IPS-15b (cell line): Measurements from ENCODE around the gene FLT3.
"Not testable (repeated sequence)": the region's sequence is repeated elsewhere in the genome, so short reads cannot be mapped to it uniquely, and the experiment has no call there.

ENCODE experiments used
- H3K27me3 ChIP-seq: one replicate; pipeline ENCODE4 v1.6.1; 2013; ENCODE audit warnings: low read length; ENCODE audit not compliant: control insufficient read depth, insufficient read depth
- H3K36me3 ChIP-seq: one replicate; pipeline ENCODE4 v1.6.1; 2013; ENCODE audit warnings: low read length; ENCODE audit not compliant: control insufficient read depth, insufficient read depth
- H3K4me1 ChIP-seq: one replicate; pipeline ENCODE4 v1.6.1; 2013; ENCODE audit warnings: mild to moderate bottlenecking, low read length; ENCODE audit not compliant: control insufficient read depth, insufficient read depth
- H3K4me3 ChIP-seq: one replicate; pipeline ENCODE4 v1.5.1; 2013; ENCODE audit warnings: low read depth, low read length
- H3K9ac ChIP-seq: one replicate; pipeline ENCODE4 v1.6.1; 2013; ENCODE audit warnings: low read depth, mild to moderate bottlenecking, low read length
- H3K9me3 ChIP-seq: one replicate; pipeline ENCODE4 v1.6.1; 2013; ENCODE audit warnings: mild to moderate bottlenecking, low read length; ENCODE audit not compliant: control insufficient read depth, insufficient read depth

The FLT3 gene

GRCh38 chr13:28100150-28101121, at the start of gene FLT3:
Gene FLT3 (minus strand): TSS chr13:28100576. CDS start chr13:28100510, 66 bp downstream.
- Histone ChIP-seq H3K9me3 (no peaks in the 10 kb centered on the region), H3K27me3 (peaks cover 35% of the 10 kb centered on the region), H3K4me3 (peak within 1 kb of the TSS; percentile 59), H3K4me1 (no peaks in the 10 kb centered on the region), H3K9ac (peak within 1 kb of the TSS; percentile 57), H3K36me3 (no peaks in the 10 kb centered on the region)

GRCh38 chr13:28147495-28147894, 47.1 kb upstream of the FLT3 start:
- Histone ChIP-seq H3K4me1 (peaks cover 8% of the 10 kb centered on the region), H3K36me3 (no peaks in the 10 kb centered on the region), H3K9me3 (no peaks in the 10 kb centered on the region), H3K27me3 (no peaks in the 10 kb centered on the region), H3K9ac (no peak overlapping the region), H3K4me3 (no peak overlapping the region)

- Histone ChIP-seq H3K9ac (no peak overlapping the region), H3K36me3 (no peaks in the 10 kb centered on the region), H3K4me1 (peaks cover 15% of the 10 kb centered on the region), H3K9me3 (no peaks in the 10 kb centered on the region), H3K27me3 (no peaks in the 10 kb centered on the region), H3K4me3 (no peak overlapping the region)
Observed at GRCh38 chr13:28145049-28145448, 44.7 kb upstream of the FLT3 start.

- not testable (repeated sequence) for H3K27me3 ChIP-seq, H3K36me3 ChIP-seq, H3K9me3 ChIP-seq
- Histone ChIP-seq H3K4me1 (peaks cover 14% of the 10 kb centered on the region), H3K4me3 (peak overlapping the region; percentile 20), H3K9ac (peak overlapping the region; percentile 18)
Observed at GRCh38 chr13:28141542-28141941, 41.2 kb upstream of the FLT3 start.

- H3K4me1 ChIP-seq, result peaks cover 14% of the 10 kb centered on the region
- H3K9me3 ChIP-seq, result no peaks in the 10 kb centered on the region
- H3K27me3 ChIP-seq, result no peaks in the 10 kb centered on the region
- no peak overlapping the region for H3K9ac ChIP-seq
- H3K36me3 ChIP-seq, result no peaks in the 10 kb centered on the region
- H3K4me3 ChIP-seq, result peak overlapping the region; percentile 83
Observed at GRCh38 chr13:28140433-28141125, 40.2 kb upstream of the FLT3 start.

GRCh38 chr13:28138756-28139470, 38.5 kb upstream of the FLT3 start:
- H3K27me3 ChIP-seq, result no peaks in the 10 kb centered on the region

GRCh38 chr13:28138012-28138755, 37.8 kb upstream of the FLT3 start, which contains the start of gene PAN3:
Gene PAN3 (plus strand): TSS chr13:28138545. CDS start chr13:28138658, 113 bp downstream.
- Histone ChIP-seq H3K4me1 (peaks cover 14% of the 10 kb centered on the region), H3K9me3 (no peaks in the 10 kb centered on the region), H3K9ac (peak within 1 kb of the TSS; percentile 90), H3K27me3 (no peaks in the 10 kb centered on the region), H3K36me3 (no peaks in the 10 kb centered on the region), H3K4me3 (peak within 1 kb of the TSS; percentile 83)

More at GRCh38 chr13:28138756-28139470, 38.5 kb upstream of the FLT3 start:
- peak overlapping the region; percentile 68 for H3K9ac ChIP-seq
- peaks cover 14% of the 10 kb centered on the region for H3K4me1 ChIP-seq
- no peaks in the 10 kb centered on the region for H3K9me3 ChIP-seq
- H3K36me3 ChIP-seq, result no peaks in the 10 kb centered on the region
- H3K4me3 ChIP-seq, result peak overlapping the region; percentile 83

GRCh38 chr13:28137596-28137995, 37.2 kb upstream of the FLT3 start:
- Histone ChIP-seq H3K9ac (peak overlapping the region; percentile 90), H3K36me3 (no peaks in the 10 kb centered on the region), H3K9me3 (no peaks in the 10 kb centered on the region), H3K4me1 (peaks cover 11% of the 10 kb centered on the region), H3K27me3 (no peaks in the 10 kb centered on the region), H3K4me3 (peak overlapping the region; percentile 83)

GRCh38 chr13:28136916-28137315, 36.5 kb upstream of the FLT3 start:
- Histone ChIP-seq H3K27me3 (no peaks in the 10 kb centered on the region), H3K9me3 (no peaks in the 10 kb centered on the region), H3K9ac (no peak overlapping the region), H3K4me1 (peaks cover 7% of the 10 kb centered on the region), H3K36me3 (no peaks in the 10 kb centered on the region), H3K4me3 (peak overlapping the region; percentile 83)

- Histone ChIP-seq H3K27me3 (no peaks in the 10 kb centered on the region), H3K4me3 (no peak overlapping the region), H3K36me3 (no peaks in the 10 kb centered on the region), H3K9ac (no peak overlapping the region), H3K9me3 (no peaks in the 10 kb centered on the region), H3K4me1 (no peaks in the 10 kb centered on the region)
Observed at GRCh38 chr13:28131646-28132045, 31.3 kb upstream of the FLT3 start.
